ENCODE measurements around the gene KIF12.
A peak's percentile ranks its signal among the peaks of the same experiment; 100 is the strongest.

Gene KIF12

DNA sequence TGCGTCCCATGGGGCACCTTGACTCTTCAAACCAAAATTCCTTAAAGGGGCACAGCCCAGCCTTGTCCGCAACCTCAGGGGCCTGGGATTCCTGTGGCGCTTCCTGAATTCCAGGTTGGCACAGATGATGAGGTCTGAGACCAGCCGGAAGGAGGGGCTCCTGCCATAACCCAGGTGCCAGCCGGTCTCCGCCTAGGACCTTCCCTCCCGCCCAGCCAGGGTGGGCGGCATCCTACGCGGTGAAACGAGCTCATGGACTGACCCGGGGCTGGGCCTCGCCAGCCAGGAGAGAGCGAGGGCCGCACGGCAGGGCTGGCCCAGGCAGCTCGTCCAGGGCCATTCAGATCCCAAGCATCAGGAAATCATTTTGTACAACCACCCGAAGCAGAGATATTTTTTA lies 44.0 kb downstream of the KIF12 start:
- in situ Hi-C loops (cut with MboI; ENCODE audit: low sequenced_read_pairs, unreplicated experiment) = no loop called here
- TF ChIP-seq, protein P1, sequence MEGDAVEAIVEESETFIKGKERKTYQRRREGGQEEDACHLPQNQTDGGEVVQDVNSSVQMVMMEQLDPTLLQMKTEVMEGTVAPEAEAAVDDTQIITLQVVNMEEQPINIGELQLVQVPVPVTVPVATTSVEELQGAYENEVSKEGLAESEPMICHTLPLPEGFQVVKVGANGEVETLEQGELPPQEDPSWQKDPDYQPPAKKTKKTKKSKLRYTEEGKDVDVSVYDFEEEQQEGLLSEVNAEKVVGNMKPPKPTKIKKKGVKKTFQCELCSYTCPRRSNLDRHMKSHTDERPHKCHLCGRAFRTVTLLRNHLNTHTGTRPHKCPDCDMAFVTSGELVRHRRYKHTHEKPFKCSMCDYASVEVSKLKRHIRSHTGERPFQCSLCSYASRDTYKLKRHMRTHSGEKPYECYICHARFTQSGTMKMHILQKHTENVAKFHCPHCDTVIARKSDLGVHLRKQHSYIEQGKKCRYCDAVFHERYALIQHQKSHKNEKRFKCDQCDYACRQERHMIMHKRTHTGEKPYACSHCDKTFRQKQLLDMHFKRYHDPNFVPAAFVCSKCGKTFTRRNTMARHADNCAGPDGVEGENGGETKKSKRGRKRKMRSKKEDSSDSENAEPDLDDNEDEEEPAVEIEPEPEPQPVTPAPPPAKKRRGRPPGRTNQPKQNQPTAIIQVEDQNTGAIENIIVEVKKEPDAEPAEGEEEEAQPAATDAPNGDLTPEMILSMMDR (IDR thresholded peaks at IDR 0.05; ENCODE audit: borderline replicate concordance, control extremely low read depth, extremely low read depth, insufficient read depth, missing control alignments) = no peak
- DNase-seq (ENCODE audit: low spot score) = peak; percentile 16

DNA sequence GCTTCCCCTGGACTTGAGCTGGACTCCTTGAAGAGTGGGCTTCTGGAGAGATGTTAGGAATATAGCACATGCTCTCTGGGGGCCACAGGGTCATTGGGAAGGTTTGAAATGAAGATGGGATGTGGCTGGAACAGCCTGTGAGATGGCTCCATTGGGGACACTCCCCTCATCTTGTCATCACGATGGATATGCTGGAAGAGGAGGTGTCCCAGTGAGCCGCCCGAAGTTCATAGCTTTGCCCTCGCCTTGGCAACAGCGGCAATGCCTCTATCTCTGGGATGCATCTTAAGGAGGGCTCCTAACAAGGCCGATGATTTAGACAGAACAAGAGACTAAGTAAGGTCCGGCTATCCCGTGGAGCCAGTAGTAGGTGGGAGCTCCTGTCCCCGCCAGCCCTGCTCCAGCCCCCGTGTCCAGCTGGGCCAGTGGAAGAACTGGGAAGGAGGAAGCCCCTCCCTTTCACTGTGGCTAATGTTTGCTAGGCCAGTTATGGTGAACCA lies 44.9 kb downstream of the KIF12 start:
- in situ Hi-C loops (cut with MboI; ENCODE audit: low sequenced_read_pairs, unreplicated experiment) = no loop called here
- DNase-seq (ENCODE audit: low spot score) = peak; percentile 21
- TF ChIP-seq, protein P1 (IDR thresholded peaks at IDR 0.05; ENCODE audit: borderline replicate concordance, control extremely low read depth, extremely low read depth, insufficient read depth, missing control alignments) = no peak

DNA sequence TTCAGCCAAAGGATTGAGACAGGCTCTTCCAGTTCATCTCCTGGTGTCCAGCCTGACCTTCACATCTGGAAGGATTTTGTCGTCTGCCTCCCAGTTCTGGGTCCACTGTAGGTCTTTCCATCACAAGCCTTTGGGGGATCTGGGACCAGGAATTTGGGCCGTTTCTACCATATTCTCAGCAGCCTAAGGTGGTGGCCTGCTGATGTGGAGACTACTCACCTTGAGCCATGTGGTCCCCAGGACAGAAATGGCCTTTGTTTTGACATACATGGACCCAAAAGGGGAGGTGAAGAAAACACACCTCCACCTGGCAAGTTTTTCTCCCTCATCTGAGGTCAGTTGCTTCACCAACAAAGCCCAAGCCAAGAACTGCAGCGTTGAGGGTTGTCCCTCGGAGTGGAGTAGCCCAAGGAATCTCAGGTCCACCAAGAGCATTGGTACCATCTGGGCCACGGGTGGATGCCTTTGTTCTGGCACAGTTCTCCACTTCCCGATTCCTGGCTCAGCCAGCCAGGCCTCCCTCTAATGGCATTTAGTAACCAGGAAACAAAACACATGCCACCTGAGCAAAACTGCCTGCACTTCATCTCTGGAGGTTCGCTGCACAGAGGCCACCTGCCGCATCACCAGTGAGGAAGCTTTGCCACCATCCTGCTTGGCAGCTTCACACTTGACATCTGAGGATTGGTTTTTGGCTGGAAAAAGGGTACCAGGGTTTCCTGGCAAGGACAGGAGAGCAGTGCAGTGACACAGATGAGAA lies 45.7 kb downstream of the KIF12 start:
- in situ Hi-C loops (cut with MboI; ENCODE audit: low sequenced_read_pairs, unreplicated experiment) = no loop called here
- TF ChIP-seq, protein P1 (IDR thresholded peaks at IDR 0.05; ENCODE audit: borderline replicate concordance, control extremely low read depth, extremely low read depth, insufficient read depth, missing control alignments) = no peak
- no peak for DNase-seq (ENCODE audit: low spot score)

DNA sequence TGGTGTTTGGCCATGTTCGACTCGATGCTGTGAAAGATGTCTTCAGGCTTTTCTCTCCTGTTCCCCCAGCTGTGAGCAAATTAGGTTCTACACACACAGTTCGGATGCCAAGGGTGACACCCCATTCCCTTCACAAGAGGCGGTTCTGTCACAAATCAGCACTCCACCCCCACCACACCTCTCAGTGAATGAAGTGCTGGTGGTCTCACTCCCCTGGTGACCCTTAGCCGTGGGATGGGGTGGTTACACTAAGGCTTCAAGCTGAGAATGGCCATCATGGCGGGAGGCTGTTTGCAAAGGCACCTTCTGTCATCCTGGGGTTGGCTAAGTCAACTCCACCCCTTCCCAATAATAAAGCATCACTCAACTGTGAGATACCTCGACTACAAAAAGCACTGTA lies 47.4 kb downstream of the KIF12 start:
- TF ChIP-seq, protein P1 (IDR thresholded peaks at IDR 0.05; ENCODE audit: borderline replicate concordance, control extremely low read depth, extremely low read depth, insufficient read depth, missing control alignments) = no peak
- peak; percentile 9 for DNase-seq (ENCODE audit: low spot score)
- in situ Hi-C loops (cut with MboI; ENCODE audit: low sequenced_read_pairs, unreplicated experiment) = no loop called here

DNA sequence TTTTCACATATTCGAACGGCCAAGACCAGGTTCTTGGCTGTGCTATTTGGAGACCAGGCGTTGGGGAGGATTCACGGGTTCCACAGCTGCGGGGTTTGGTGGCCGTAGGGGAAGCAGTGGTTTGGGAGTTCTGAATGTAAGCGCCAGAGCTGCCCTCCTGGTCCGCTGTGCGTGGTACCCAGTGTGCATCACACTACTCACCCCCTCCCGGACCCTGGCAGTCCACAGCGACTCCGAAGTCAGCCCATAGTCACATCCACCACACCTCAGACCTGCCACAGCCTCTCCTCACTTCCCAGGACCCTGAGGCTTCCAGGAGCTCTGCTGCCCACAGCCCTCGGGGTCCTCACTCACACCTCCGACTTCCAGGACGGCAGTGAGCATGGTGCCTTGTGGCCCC lies 47.8 kb downstream of the KIF12 start:
- TF ChIP-seq, protein P1 (IDR thresholded peaks at IDR 0.05; ENCODE audit: borderline replicate concordance, control extremely low read depth, extremely low read depth, insufficient read depth, missing control alignments) = no peak
- no peak for DNase-seq (ENCODE audit: low spot score)
- in situ Hi-C loops (cut with MboI; ENCODE audit: low sequenced_read_pairs, unreplicated experiment) = no loop called here

DNA sequence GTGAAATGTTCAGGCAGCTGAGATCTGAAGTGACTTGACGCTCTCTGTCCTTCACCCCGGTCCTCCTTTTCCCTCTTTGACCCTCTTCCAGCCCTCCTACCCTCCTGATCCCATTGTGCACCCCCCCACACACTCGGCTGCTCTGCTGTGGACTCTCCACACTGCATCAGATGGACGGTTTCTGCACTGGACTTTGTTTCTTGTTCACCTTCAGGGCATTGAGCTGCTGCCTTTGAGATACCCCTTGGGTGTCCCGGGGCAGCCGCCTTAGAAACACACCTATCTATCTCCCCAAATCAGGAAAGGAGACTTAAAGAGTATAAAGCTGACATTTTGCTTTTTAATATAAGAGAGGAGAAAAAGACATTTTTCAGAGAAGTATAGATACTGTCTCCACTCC lies 48.4 kb downstream of the KIF12 start:
- peak; percentile 13 for DNase-seq (ENCODE audit: low spot score)

More for the DNA sequence above, 48.4 kb downstream of the KIF12 start:
- TF ChIP-seq, protein P1 (IDR thresholded peaks at IDR 0.05; ENCODE audit: borderline replicate concordance, control extremely low read depth, extremely low read depth, insufficient read depth, missing control alignments) = no peak
- in situ Hi-C loops (cut with MboI; ENCODE audit: low sequenced_read_pairs, unreplicated experiment) = no loop called here

Measured in GM13976 (cell line).